Activated T-cell treated with anti-CD3 and anti-CD28 coated beads for 1 hour (primary cell): Measurements from ENCODE around the gene FZD7.

Experiments
- DNase-seq: peaks from one replicate; pipeline ENCODE4 v3.0.0-alpha.2; 2020; ENCODE audit warnings: low read depth

The FZD7 gene

GRCh38 chr2:202014318-202014717 is 19.3 kb upstream of the FZD7 start:
- DNase-seq = no peak

- DNase-seq = no peak
Observed at GRCh38 chr2:202014759-202015211, 18.9 kb upstream of the FZD7 start.

DNA sequence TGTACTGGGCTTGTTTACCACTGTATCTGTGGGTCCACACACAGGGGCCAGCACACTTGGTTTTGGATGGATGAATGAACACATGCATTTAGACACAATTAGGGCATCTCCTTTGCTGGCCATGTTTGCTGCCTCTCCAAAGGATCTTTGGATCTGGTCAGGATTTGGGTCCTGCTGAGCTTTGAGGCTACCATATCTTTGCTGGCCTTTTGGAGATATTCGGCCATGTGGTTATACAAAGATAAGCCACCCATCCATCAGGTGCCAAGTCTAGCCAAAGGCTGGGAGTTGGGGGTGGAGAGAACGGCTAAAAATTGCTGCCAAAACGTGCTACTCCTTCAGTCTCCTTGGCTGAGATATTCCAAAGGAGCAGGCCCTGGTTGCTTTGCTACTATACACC is 18.2 kb upstream of the FZD7 start:
- no peak for DNase-seq

GRCh38 chr2:202016579-202017227 is 17.0 kb upstream of the FZD7 start:
- no peak for DNase-seq

GRCh38 chr2:202017940-202018339 is 15.7 kb upstream of the FZD7 start:
- DNase-seq = no peak

DNA sequence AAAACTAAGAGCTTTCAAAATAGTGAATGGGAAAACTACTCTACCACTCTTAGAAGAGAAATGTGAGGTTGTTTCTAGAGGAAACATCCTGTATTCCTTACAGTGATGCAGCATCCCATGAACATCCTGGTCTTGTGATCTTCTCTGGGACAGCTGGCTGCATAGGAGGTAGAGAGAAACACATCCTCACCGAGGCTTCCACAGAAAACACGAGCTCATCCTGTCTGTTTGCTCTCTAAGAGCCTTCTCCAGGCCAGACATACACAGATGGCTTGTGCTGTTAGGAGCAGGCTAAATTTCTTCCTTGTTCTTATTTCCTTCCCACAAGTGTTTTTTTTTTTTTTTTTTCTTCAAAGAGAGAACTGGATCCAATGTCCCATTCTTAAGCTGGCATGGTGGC is 14.7 kb upstream of the FZD7 start:
- DNase-seq = no peak

GRCh38 chr2:202019689-202020450 is 13.8 kb upstream of the FZD7 start:
- no peak for DNase-seq

DNA sequence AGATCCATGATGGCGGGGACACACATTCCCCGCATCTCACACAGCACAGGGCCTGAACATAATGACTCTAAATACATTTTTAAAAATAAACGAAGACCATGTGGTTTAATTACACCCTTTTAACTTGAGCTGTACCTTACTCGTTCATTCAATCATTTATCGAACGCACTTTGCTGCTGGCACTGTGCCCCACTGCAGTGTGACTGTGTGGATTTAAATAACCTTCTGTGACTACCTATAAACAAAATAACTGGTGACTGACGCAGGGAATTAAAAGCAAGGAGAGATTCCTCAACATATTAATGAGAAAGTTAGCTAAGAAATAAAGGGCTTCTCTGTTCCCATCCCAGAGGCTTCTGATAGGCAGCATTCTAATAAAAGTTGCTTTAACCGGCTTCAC is 10.9 kb upstream of the FZD7 start:
- no peak for DNase-seq

DNA sequence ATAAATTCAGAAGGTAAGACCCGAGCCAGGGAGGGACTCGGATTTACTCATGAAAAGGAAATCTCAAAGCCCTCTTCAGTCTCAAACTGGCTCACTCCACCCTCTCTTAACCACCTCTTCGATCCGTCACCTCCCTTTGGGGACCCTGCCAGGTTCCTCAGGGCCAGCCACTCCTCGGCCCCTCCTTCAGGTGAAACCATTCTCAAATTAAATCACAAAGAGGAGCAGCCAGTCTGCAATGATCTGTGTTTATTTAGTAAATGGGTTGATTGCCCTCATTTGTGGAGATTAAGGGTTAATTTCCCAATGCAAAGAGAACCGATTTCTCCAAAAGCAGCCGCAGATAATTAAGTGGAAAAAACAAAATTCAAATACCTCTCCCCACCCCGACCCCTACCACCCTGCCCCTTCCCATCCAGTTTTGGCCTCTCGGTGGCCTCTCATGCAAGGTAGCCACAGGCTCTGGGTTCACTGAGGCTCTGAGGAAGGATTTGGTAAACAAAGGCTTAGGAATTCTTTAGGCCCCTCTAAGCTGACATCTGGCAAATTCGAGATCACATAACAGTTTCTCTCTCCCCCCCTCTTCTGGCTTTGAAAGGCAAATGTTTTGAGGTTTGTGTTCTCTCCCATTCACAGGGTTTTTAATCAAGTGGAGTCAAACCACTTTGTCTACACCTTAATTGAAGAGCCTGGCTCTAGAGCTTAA is 10.3 kb upstream of the FZD7 start:
- no peak for DNase-seq

GRCh38 chr2:202023904-202024266 is 9.8 kb upstream of the FZD7 start:
- no peak for DNase-seq

GRCh38 chr2:202024871-202025270 is 8.8 kb upstream of the FZD7 start:
- DNase-seq = no peak

- no peak for DNase-seq
Observed at GRCh38 chr2:202025816-202026215, 7.8 kb upstream of the FZD7 start.

- no peak for DNase-seq
Observed at GRCh38 chr2:202026507-202026906, 7.1 kb upstream of the FZD7 start.

DNA sequence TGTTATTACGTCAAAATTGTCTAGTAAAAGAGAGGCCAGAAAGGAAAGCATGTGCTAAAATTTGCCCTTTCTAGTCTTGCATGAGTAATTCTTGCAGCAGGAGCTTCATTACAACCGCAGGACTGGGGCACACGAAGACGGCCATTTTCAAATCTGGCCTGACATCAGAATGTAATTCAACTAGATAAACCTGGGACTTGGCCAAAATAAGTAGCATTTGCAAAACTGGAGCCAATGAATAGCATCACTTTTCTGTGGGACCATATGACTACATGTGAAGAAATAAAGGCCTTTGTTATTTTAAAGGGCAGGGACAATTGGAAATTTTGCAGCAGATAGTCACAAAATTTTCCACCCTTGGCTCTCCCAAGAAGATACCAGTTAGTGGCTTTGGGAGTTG is 3.0 kb upstream of the FZD7 start:
- DNase-seq = no peak

DNA sequence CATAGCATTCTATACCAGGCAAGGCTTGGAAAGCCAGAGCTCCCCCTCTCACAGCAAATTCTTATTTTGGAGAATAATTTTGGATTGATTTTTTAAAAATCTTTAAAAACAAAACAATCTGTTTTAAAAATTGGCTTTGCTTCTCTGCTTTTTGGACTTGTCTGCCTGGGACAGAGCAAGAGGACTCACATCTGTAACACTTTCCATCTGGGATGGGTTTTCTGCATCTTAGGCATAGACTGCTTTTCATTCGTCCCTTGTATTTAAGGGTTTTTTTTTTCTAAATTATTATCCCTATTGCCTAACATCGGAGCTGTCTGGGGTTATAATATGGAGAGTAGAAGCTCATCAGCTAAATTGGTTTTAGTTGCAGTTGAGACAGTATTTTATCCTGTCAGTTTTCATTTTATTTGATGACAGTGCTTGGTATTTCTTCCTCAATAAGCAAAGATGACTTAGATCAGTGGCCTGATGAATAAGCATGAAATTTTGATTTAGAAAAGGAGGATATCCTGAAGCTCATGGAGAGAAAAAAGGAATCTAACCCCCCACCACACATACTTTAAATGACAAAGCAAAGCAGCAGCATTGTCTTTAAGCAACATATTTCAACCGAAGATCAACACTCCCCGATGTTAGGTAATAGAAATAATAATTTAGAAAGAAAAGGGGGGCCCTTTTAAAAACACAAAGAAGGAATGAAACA is 2.3 kb upstream of the FZD7 start:
- no peak for DNase-seq

GRCh38 chr2:202032846-202033316 is 774 bp upstream of the FZD7 start:
- DNase-seq = peak; percentile 9

DNA sequence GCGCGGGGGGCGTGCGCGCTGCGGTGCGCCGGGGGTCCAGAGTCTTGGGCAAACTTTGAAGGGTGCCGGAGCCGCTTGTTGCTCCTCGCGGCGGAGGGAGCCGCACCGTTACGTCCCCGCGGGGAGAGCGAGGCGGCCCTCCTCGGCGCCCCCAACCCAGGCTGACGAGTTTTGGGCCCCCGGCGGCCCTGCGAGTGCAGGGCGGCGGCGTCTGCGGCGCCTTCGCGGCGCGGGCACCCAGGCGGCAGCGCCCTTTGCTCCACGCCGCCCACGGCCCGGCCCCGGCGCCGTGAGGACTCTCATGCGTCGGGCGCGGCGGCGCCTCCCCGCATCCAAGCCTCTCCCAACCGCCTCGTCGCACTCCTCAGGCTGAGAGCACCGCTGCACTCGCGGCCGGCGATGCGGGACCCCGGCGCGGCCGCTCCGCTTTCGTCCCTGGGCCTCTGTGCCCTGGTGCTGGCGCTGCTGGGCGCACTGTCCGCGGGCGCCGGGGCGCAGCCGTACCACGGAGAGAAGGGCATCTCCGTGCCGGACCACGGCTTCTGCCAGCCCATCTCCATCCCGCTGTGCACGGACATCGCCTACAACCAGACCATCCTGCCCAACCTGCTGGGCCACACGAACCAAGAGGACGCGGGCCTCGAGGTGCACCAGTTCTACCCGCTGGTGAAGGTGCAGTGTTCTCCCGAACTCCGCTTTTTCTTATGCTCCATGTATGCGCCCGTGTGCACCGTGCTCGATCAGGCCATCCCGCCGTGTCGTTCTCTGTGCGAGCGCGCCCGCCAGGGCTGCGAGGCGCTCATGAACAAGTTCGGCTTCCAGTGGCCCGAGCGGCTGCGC is 814 bp downstream of the FZD7 start:
- no peak for DNase-seq

GRCh38 chr2:202035089-202035940 is 1.7 kb downstream of the FZD7 start:
- no peak for DNase-seq

GRCh38 chr2:202035941-202036372 is 2.3 kb downstream of the FZD7 start:
- DNase-seq = no peak

DNA sequence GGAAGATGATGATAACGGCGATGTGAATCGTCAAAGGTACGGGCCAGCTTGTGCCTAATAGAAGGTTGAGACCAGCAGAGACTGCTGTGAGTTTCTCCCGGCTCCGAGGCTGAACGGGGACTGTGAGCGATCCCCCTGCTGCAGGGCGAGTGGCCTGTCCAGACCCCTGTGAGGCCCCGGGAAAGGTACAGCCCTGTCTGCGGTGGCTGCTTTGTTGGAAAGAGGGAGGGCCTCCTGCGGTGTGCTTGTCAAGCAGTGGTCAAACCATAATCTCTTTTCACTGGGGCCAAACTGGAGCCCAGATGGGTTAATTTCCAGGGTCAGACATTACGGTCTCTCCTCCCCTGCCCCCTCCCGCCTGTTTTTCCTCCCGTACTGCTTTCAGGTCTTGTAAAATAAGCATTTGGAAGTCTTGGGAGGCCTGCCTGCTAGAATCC is 3.0 kb downstream of the FZD7 start:
- no peak for DNase-seq
